SK-MEL-5 (cell line): ENCODE data around the gene DTX1. TPM values are rescaled to one million over a fixed set of nuclear protein-coding genes. Genes with fewer than 3 reads are reported as not detected.

Experiments
- DNase-seq: peaks from one replicate; pipeline ENCODE4 v3.0.0-alpha.2; 2016; ENCODE audit warnings: low read depth, low spot score
- in situ Hi-C: cut with HindIII; loops from 2 replicates; pipeline ENCODE4 v1.10.0; 2016; ENCODE audit warnings: low sequenced_read_pairs, high pct_unique_total_duplicates, low pct_unique_long_range_greater_than_20kb
- total RNA-seq: library from RNA; depleted of rRNA; stranded (reverse); fragments of >200 nt; shearing (Covaris generic); gene quantifications from 2 replicates; pipeline ENCODE4 v1.2.3, GENCODE V29; 2014

Gene DTX1
- total RNA-seq, 1 experiment from 2014 or later, result 0.95 TPM

GRCh38 chr12:113086249-113087164 lies 30.0 kb downstream of the DTX1 start:
- in situ Hi-C loops, result no loop called here
- DNase-seq, result no peak

GRCh38 chr12:113087193-113087592 lies 30.7 kb downstream of the DTX1 start:
- no peak for DNase-seq
- in situ Hi-C loops, result no loop called here

- DNase-seq, result no peak
- in situ Hi-C loops, result no loop called here
These were observed 31.5 kb downstream of the DTX1 start for GRCh38 chr12:113088037-113088436.

GRCh38 chr12:113088971-113089756 lies 32.6 kb downstream of the DTX1 start:
- no peak for DNase-seq
- in situ Hi-C loops, result no loop called here

- DNase-seq, result no peak
- in situ Hi-C loops, result no loop called here
These were observed 33.3 kb downstream of the DTX1 start for GRCh38 chr12:113089839-113090238.

GRCh38 chr12:113090740-113091139 lies 34.2 kb downstream of the DTX1 start:
- no peak for DNase-seq
- in situ Hi-C loops, result no loop called here

GRCh38 chr12:113091506-113091905 lies 35.0 kb downstream of the DTX1 start:
- no peak for DNase-seq
- in situ Hi-C loops, result no loop called here

GRCh38 chr12:113092607-113093408 lies 36.3 kb downstream of the DTX1 start:
- peak; percentile 59 for DNase-seq
- in situ Hi-C loops, result no loop called here

GRCh38 chr12:113093409-113094101 lies 37.0 kb downstream of the DTX1 start:
- DNase-seq, result no peak
- in situ Hi-C loops, result no loop called here

- DNase-seq, result no peak
- in situ Hi-C loops, result no loop called here
These were observed 38.2 kb downstream of the DTX1 start for GRCh38 chr12:113094738-113095137.

- no peak for DNase-seq
- in situ Hi-C loops, result no loop called here
These were observed 38.9 kb downstream of the DTX1 start for GRCh38 chr12:113095405-113095804.

GRCh38 chr12:113096675-113097461 lies 40.3 kb downstream of the DTX1 start:
- in situ Hi-C loops, result no loop called here

GRCh38 chr12:113097716-113098440 lies 41.3 kb downstream of the DTX1 start:
- in situ Hi-C loops, result no loop called here

More at GRCh38 chr12:113096675-113097461, 40.3 kb downstream of the DTX1 start:
- no peak for DNase-seq

GRCh38 chr12:113098441-113099028 lies 42.0 kb downstream of the DTX1 start:
- in situ Hi-C loops, result no loop called here

More at GRCh38 chr12:113097716-113098440, 41.3 kb downstream of the DTX1 start:
- DNase-seq, result peak; percentile 70

GRCh38 chr12:113099364-113099763 lies 42.8 kb downstream of the DTX1 start:
- DNase-seq, result no peak
- in situ Hi-C loops, result no loop called here

More at GRCh38 chr12:113098441-113099028, 42.0 kb downstream of the DTX1 start:
- DNase-seq, result peak; percentile 87

- in situ Hi-C loops, result no loop called here
- DNase-seq, result no peak
These were observed 43.2 kb downstream of the DTX1 start for GRCh38 chr12:113099764-113100163.
